Epithelial cell of prostate (primary cell): ENCODE results near the gene DOLPP1.

Experiments
- DNase-seq: peaks from one replicate; pipeline ENCODE4 v3.0.0-alpha.2; 2011; ENCODE audit warnings: low read depth, low spot score
- H3K27ac ChIP-seq: fragments of 450-650 bp; 2 replicates; pipeline ENCODE4 v1.5.1; 2017; ENCODE audit warnings: mild to moderate bottlenecking

DOLPP1 gene

DNA sequence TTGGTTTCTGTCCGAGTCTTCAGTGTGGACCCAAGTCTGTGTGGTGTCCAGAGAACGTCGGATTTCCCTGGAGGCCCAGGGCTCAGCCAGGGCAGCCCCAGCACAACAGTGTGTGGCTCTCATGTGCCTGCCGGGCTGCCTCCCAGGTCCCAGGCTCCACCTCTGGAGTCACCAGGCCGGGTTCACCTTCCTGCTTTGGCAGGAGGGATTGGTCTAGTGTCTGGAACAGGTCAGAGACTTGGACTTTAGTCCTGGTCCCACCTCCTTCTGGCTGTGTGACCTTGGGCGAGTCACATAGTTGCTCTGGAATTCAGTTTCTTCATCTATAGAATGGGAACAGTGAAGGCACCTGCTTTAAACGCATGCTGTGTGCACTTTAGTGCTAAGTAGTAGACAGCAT is 3.2 kb downstream of the DOLPP1 start:
- no peak overlapping the region for H3K27ac ChIP-seq
- DNase-seq: no peak

DNA sequence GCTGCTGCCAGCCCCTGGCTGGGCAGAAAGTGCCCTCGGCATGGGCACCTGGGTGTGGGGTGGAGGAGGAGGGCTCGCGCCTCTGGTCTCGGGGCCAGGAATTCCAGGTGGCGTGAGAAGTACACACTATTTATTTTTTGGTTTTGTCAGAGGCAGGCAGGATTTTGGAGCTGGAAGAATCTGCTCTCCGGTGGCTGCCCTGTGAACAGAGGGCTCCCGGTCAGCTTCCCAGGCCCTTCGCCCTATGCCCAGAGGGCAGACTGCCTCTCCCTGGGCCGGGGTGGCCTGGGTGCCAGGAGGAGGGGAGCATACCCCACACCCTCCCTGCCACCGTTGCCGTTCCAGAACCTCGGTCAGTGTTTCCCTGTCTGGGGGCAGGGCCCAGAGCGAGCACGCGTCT is 8.3 kb downstream of the DOLPP1 start:
- no peak for DNase-seq
- no peak overlapping the region for H3K27ac ChIP-seq

DNA sequence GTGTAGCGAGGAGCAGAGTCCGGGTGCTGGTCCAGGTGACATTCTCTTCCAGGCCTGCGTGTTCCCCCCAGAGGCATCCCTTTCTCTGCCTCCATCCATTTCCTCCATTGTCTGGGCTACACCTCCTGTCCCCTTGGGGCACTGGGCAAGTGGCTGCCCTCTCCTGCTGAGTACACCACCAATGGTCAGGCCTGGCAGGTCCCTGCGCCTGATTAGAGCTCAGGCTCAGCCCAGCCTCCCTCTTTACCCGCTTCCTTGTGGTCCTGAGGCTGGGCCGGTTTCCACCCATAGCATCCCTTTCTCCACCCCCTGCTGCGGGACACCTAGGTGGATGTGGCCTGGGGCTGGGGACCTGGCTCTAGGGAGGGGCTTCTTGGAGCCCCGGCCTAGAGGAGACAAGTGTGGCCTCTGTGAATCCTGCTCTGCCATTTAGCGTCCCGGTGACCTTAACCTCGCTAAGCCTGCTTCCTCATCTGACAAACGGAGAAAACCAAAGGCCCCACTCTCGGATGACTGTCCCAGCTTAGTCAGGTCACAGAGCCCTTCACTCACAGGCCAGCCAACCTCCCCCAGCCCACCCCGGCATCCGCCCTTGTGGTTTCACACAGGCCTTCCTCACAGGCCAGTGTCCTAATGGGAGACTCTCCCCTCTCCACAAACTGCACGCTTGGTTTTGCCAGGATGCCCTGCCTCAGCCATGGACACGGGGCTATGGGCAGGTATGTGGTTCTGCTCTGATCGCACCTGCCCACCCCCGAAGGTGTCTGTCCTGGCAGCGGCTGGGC is 12.9 kb downstream of the DOLPP1 start:
- no peak overlapping the region for H3K27ac ChIP-seq
- no peak for DNase-seq

DNA sequence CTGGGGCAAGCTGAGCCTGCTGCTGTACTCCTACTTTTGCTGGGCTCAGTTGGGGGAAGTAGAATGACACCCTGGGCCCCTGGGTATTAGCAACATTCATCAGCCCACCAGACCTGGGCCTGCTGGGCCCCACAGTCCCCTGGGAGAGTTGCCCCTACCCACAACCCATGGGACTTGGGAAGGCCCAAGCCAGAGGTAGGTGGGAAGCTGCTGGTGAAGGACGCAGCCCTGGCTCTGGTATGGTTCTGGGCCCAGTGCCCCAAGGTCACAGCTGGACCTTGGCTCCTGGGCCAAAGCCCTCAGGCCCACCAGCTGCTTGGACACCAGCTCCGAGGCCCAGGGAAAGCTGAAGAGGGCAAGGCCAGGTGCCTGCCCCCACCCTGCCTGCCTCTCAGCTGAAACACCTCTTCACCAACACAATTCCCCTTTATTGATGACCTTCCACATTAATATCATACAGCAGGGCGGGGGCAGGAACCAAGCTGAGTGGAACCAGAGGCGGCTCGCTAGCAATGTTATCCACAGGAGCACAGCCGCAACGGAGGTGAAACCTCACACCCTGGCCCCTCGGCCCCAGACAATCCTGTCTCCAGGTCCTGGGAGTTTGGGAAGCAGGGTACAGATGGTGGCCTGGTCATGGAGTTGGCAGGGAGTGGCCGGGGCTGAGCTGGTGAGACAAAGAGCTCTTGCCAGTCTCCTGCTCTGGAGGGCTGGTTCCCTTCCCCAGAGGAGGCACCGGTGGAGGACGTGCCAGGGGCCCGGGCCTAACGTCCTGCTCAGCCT is 13.7 kb downstream of the DOLPP1 start:
- no peak overlapping the region for H3K27ac ChIP-seq
- DNase-seq: no peak

DNA sequence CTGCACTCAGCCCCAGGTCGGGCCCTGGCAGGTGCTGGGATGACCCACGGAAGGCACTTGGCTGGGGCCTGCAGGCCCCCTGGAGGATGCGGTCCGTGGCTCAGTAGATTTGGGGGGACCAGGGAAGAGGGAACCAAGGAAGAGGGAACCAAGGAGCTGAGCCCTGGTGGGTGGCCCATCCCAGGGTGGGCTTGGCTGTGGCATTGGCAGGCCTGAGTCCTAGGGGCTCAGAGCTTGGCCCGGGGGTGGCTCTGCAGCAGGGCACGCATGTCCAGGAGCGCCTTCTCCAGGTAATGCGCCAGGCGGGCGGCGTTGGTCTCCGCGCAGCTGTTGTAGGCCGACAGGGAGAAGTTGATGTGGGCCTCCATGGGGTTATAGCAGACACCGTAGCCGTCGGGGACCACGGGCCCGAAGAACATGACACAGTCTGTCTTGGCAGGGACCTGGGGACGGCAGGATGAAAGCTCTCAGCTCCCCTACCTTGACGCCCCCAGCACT is 14.3 kb downstream of the DOLPP1 start:
- no peak overlapping the region for H3K27ac ChIP-seq

DNA sequence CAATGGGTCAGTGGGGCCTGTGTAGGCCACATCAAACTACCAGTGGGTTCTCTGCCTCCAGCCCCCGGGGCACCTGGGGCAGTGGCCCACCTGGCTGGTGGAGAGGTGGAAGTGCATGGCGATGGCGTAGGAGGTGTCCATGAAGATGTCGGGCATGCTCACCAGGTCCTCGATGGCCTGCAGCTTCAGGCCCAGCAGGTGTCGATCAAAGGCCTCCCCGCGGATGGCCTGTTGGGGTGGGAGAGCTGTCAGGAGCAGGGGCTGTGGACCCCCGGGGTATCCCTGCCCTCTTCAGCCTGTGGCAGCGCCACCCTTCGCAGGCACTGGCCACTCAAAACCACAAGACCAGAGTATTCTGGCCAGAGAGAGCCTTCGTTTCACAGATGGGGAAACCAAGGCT is 15.0 kb downstream of the DOLPP1 start:
- no peak overlapping the region for H3K27ac ChIP-seq
- DNase-seq: no peak

More for the DNA sequence above, 14.3 kb downstream of the DOLPP1 start:
- DNase-seq: no peak

DNA sequence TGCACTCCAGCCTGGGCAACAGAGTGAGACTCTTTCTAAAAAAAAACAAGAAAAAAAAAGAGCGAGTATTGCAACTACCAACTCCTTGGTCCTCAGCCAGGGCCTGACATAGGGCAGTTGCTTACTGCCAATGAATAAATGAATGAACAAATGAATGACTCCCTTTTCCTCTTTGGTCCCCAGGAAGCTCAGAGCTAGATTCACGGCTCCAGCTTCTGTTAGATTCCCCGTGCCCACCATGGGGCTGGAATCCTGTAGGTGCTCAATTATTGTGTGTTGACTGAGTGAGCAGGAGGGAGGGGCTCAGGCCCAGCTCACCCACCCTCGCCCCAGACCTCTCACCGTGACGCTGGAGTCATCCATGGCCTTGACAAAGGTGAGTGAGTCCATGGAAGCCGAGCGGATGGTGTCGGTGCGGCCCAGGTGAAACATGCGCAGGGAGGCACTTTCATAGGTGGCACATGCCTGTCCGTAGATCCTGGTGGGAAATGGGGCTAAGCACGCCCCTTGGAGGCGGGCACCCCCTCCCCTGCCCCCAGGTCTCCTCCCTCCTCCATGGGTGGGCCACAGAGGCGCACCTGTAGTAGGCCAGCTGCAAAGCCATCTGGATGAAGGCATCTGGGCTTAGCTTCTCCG is 16.9 kb downstream of the DOLPP1 start:
- H3K27ac ChIP-seq: no peak overlapping the region
- no peak for DNase-seq

DNA sequence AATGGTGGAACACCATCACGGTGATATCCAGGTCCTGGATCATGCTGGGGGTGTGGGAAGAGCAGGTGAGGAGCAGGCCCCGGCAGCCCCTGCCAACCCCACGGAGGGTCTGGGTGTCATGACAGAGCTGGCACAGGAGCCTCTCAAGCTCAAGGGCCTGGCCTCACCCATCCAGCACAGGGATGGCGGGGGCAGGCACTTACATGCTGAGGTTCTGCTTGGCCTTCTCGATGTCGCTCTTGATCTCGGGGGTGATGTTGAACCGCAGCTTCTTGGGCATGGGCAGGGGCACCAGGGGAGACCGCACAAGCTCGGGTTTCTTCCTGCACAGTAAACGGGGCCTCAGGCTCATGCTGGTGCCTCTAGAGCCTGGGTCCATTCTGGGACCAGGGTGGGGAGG is 17.4 kb downstream of the DOLPP1 start:
- no peak for DNase-seq
- H3K27ac ChIP-seq: no peak overlapping the region

DNA sequence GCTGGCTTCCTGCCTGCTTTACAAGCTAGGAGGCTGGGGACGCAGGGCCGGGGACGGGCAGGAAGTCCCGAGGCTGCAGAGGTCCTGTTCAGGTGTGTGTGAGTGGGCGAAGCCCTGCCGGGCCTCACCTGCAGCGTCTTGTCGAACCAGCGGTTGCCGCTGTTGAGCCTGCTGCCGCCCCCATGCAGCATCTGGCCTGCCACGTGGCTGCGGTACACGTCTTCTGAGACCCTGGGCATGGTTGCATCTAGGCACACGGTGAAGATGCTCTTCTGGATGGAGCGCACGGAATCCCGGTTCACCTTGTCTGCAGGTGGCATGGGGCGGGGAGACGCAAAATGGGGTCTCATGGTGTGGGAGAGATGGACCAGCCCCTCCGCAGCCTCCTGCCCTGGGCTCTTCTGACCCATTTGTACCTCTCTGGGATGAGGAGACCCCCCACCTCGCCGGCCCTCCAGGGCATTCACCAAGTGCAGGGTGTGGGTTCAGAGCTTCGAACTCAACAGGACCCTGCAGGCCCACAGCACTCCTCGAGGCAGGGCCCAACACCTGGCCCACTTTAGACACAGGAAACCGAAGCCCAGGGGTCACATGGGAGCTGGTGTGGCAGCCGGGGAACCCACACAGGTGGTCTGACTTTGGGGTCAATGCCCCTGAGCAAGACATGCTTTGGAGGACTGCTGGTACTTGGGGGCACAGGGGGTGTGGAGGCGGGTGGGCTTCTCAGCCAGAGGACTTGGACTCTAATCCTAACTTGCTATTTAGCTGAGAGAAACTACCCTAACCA is 19.7 kb downstream of the DOLPP1 start:
- no peak for DNase-seq
- H3K27ac ChIP-seq: no peak overlapping the region

DNA sequence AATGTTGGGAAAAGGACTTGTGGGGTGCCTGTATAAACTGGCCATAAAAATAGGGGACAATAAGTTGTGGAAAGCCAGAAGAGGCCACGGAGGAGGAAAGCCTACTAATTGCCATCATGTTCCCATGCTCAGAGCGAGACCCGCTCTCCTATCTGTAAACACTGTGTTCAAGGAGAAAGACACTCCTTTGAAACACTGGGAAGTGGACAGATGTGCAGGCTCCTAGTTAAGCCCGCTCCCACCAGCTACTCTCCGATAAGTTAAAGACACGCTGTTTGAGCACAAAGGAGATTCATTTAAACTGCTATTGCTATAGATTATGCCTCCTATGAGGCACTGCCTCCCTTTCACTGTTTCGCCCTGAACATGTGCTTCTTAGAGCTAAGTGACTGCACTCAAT is 20.4 kb downstream of the DOLPP1 start:
- H3K27ac ChIP-seq: no peak overlapping the region
- DNase-seq: no peak

DNA sequence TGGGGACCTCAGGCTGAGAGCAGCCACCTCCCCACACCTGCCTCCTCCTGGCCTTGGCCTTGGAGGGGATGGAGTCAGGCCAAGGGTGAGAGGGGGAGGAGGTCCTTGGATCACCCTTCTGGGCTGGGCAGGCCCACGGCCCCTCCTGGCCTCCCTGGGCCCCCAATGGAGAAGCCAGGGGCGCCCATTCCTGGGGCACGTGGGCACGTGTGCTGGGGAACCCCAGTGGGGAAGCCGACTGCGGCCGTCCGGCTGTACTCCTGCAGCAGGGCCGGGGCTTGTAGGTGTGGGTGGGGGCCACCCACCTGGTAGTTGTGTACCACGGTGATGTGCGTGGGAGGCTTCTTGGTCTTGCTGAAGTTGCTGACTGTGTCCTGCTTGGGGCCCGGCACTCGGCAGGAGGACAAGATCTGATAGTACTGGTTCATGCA is 21.2 kb downstream of the DOLPP1 start:
- no peak overlapping the region for H3K27ac ChIP-seq
- no peak for DNase-seq

DNA sequence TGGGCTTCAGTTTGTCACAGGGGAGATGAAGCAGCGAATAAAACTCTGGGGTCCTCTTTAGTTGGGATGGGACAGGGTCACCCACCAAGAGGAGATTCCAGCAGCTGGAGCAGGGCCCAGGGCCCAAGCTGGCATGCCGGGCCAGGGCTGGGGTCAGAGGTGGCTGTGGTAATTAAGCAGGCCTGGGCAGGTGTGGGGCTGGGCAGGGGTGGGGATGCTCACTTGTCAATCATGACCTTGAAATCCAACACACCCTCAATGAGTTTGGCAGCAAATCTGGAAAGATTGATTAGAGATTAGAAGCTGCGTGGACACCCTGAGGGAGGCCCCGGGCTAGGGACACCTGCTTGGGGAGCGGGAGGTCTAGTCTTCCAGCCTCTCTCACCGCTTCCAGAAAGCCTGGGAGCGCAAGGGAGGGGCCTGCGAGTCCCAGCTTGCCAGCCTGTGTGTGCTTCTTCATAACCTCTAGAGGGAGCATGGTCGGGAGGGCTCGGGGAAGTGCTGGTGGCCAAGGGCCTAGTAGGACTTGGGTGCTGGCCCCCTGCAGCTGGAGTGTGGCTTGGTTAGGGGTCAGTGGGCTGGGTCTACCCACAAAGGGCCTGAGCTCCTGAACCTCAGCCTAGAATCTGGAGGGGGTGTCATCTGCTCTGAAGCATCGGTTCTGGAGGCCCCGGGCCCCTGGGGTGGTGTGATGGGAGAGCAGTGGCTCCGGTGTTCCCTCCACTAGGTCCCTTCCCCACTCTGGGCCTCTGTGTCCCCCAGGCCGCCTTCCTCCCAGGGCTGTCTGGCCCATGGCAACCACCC is 22.1 kb downstream of the DOLPP1 start:
- H3K27ac ChIP-seq: no peak overlapping the region
- no peak for DNase-seq

DNA sequence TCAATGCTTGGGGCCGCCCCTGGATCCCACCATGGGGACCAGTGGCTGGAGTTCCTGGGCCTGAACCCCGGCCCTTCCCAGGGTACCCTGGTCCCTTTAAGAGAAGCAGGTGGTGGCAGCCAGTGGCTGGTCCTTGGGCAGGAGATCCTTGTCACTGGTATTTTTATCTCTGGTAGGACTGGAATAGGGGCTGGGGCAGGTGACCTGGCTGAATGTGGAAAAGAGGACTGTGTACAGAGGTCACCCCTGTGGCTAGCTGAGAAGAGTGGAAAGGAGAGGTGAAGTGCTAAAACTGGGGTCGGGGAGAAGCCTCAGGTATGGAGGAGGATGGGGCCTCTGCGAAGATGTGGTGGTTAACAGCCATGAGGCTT is 22.7 kb downstream of the DOLPP1 start:
- DNase-seq: no peak
- H3K27ac ChIP-seq: no peak overlapping the region

DNA sequence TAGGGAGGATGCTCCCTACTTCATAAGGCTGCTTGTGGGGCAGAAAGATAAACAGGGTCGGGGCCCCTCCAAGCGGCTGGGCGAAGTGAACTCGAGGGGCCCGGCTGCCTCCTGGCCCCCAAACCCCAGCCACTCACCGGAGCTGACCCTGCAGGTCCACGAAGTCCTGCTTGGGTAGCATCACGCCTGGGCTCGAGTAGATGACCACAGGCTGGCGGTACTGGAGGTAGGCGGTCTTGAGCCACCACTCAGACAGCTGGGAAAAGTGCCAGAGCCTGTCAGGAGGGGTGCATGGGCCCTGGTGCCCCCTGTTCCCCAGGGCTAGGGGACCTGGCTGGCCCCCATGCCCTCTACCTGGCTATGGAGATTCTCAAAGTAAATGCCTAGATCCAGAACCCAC is 23.1 kb downstream of the DOLPP1 start:
- no peak overlapping the region for H3K27ac ChIP-seq
- no peak for DNase-seq

DNA sequence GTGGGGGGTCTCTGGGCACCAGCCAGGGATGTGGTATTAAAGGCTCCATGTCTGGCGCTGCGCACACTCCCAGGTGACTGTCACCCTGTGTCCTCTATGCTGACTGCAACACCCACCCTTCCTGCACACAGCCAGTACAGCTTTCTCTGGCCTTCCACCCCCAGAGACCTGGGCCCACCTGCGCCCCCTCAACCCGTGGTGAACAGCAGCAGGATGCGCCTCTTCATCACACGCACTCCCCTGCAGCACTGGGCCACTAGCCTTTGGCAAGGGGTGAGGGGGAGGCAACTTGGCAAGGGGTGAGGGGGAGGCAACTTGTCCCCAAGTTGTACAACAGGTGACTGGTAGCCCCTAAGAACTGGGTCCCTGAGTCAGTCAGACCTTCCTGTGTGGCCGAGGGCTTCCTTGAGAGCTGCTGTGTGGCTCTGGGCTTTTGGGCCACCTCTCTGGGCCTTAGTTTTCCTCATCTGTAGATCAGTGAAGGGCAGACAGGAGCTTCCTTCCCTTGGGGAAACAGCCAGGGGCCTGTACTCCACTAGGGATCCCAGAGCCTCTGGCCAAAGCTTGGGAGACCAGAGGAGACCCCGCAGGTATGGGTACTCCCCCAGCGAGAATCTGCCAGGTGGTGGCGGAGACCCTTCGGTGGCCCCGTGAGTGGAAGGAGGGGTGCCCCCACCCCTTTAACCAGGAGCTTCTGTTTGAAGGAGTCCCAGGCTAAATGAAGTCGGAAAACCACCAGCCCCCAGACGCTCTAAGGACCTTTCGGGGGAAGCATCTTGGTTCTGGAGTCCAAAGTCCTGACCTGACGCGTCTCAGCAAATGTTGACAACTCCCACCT is 25.2 kb downstream of the DOLPP1 start:
- no peak for DNase-seq
- H3K27ac ChIP-seq: no peak overlapping the region

DNA sequence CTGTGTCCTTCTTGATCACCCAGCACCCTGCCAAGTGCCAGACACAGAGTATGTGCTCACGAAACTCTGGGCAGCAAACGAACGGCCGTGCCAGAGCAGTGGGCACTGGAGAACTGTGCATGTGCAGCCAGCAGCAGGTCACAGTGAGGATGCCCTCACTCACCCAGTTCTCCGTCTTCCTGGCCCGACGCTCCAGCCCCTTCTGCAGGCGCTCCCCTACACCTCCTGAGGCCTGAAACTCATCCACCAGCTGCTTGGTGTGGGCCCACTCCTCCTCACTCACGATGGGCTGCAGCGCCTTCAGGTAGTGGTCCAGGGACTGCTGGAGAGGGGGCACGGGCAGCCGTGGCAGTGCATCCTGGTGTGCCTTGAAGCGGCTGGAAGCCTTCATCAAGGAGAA is 26.7 kb downstream of the DOLPP1 start:
- H3K27ac ChIP-seq: no peak overlapping the region

DNA sequence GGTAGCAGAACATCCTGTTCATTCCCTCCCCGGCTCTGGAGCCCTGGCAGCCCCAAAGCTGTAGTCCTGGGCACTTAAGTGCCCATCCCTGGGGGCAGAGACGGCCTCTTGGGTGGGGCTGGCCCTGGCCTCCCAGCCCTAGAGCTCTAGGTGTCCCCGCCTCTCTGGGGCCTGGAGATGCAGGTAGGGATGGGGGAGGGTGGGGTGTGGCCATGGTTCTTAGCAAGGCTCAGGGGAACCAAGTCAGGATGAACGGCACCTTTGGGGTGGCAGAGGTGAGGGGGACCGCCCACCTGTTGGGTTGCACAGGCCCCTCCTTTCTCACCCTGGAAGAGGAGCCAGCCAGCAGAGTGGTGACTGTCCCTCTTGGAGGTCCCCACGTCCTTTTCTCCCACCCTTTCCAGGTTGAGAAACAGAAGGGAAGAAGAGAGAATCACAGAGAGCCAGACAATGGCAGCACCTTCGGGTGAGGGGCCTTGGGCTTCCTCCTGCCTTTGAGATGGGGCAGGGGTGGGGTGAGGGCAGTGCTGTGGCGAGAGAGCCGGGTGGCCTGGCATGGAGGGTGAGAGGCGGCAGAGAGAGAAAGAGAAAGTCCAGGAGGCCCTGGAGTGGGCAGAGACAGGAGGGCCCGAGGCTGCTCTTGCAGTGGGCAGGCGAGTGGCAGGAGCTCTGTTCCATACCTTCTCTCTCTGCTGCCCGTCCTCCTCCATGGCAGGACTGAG is 27.3 kb downstream of the DOLPP1 start:
- DNase-seq: no peak
- no peak overlapping the region for H3K27ac ChIP-seq

More for the DNA sequence above, 26.7 kb downstream of the DOLPP1 start:
- DNase-seq: no peak
